GM21786 (cell line): Measurements from ENCODE around the gene SMAD3.

Source experiments
- ATAC-seq: cut with Tn5 transposase; IDR thresholded peaks from one replicate; pipeline ENCODE4 v1.9.1; 2021; ENCODE audit not compliant: unreplicated experiment

SMAD3 gene

DNA sequence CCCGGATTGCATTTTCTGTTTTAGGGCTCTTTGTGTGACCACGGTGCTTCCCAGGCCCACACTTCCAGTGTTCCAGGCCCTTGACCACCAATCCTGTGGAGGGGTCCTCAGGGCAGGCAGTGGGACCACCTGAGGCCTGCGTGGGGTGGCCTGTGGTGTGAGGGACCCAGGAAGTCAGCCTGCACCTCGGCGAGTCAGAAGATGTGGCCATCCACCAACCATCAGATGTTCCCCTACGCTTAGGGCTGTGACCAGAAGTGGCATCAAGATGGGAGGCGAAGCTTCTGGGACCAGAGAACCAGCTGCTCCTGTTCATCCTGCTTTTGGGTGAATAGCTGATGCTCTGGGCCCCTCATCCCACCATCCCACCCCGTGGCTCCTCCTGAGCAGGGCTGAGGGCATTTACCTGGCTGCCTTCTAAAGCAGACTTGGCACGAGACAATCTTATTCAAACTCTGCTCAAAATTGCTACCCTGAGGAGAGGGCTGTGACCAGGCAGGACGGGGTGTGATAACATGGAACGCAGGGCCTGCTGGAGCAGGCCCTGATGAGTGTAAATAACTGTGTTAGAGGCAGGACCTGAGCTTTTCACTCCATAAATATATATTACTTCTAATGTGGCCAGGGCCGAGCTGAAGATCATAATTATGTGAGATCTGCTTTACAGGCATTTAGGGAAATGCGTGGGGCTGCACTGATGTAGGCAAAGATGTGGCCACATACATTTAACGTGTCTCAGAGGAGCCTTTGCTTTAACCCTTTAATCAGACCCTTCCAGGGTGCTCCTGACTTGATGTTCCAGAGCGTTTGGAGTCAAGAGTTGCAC is 28.8 kb downstream of the SMAD3 start:
- ATAC-seq = no peak

DNA sequence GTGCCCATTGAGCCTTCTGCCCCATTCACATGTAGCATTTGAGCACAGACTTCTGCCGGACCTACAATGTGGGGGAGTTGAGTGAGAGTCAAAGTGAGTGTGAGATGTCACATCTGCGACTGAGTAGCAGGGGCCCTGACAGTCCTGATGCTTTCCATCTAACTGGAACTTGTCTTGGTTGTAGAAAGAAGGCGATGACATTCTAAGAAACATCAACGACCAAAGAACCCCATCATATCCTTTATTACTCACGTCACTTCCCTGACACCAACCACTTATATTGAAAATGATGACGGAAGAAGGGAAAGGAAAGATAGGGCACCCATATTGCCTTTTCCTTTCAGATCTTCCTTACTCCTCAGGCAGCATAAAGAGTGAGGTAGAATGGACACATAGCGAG is 30.5 kb downstream of the SMAD3 start:
- no peak for ATAC-seq

DNA sequence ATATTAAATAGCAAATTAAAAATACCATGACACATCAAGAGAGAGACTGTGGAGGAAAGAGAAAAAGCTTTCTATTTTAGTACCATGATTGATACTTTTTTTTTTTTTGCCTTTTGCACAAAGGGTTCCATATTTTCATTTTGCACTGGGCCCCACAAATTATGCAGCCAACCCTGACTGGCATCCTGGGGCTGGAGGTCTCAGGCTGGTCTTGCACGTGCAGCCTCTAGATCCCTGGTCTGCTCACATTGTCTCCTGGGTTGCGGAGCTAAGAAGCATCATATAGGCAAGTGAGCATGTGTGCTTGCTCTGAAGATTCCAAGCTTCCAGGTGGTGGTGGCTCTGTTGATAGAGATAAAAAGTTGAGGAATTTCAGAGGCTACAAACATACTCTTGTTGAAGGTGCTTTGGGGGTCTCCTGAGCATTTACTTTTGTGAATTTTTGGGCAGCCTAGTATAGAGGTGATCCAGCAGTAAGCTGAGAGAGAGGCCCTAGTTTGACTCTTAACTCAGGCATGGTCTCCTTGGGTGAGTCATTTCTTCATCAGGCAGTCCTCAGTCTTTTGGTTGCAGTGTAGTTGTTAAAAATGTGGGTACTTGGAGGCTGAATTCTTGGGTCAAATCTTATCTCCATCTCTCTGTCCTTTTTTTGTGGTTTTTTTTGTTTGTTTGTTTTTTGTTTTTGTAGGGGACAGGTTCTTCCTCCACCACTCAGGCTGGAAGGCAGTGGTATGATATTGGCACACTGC is 31.3 kb downstream of the SMAD3 start:
- no peak for ATAC-seq

DNA sequence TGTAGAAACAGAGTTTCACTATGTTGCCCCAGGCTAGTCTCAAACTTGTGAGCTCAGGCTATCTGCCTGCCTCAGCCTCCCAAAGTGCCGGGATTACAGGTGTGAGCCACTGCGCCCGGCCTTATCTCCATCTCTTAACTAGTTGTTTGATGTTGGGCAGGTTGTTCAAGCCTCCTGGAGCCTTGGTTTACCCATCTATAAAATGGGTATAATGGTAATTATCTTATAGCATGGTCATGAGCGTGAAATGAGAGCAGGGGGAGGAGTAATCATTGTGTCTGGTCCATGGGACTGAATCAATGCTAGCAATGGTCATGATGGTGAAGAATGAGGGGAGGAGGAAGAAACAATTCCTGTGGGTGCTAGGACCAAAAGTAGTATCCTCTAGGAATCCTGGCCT is 32.0 kb downstream of the SMAD3 start:
- no peak for ATAC-seq

DNA sequence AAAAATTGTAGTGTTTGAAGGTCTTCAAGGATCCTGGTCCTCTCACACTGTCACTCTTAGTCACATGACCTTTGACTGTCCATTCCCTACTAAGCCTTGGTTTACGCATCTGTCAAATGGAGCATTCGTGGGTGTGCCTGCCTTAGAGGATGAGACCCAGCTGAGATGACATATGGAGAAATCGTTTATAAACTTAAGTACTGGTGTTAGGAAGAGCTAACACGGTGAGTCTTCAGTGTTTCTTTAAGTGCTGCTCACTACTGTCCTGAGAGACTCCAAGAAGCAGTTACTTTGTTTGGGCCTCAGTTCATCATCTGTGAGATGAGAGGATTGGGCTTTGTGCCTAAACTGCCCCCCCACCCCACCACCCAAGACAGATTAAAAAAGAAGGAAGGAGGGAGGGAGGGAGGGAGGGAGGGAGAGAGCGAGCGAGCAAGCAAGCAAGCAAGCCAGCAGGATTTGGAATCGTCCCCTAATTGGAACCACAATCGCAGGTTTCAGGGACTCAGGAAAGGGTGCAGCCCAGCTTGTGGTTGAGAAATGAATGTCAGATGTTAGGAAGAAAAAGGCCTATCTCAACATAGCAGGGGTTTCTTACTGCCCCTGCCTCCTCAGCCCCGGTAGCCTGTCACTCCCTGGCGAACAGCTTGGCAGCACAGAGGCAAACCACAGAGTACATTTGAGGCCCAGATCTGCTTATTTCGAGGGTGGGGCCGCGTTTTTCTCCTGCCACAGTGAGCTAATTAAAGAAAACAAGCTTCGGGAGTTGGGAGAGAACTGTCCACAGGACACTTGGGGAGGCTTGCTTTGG is 32.7 kb downstream of the SMAD3 start:
- no peak for ATAC-seq

DNA sequence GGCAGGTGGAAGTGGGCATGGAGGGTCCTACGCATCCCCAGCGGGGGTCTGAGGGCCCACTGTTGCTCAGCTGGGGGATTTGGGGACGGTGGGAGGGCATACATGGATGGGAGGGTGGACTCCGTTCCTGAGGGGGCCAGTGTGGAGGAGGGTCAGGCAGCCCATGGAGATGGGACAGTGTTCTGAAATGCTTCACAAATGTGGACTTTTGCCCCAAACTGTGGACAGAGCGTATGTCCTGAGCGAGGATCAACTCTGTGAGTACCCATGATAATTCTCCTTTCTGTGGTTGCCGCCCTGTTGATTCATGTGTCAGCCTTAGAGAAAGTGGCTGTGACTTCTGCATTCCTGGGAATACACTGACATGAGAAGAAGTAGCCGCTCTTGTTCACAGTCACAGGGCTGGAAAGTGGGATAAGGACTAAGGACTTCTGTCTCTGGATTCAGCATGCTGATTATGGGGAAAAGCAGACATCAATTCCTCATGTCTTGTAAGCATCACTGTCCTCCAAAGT is 33.4 kb downstream of the SMAD3 start:
- ATAC-seq = no peak

DNA sequence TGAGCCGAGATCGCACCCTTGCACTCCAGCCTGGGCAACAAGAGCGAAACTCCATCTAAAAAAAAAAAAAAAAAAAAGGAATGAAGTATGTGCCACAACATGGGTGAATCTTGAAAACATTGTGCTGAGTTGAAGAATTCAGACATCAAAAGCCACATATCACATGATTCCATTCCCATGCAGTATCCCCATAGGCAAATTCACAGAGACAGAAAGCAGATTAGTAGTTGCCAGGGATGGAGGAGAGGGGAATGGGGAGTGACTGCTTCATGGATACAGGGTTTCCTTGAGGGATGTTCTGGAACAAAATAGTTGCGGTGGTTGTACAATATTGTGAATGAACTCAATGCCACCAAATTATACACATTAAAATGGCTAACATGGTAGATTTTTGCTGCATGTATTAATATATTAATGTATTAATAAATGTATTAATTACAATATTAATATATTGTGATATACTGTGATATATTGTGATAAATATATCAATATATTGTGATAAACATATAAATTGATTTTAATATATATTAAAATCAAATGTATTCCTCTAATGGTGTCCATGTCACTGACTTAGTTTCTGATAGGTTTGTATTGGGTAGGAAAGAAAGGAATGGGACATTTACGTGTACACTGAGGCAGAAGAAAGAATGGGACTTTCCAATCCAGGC is 34.9 kb downstream of the SMAD3 start:
- ATAC-seq = no peak

DNA sequence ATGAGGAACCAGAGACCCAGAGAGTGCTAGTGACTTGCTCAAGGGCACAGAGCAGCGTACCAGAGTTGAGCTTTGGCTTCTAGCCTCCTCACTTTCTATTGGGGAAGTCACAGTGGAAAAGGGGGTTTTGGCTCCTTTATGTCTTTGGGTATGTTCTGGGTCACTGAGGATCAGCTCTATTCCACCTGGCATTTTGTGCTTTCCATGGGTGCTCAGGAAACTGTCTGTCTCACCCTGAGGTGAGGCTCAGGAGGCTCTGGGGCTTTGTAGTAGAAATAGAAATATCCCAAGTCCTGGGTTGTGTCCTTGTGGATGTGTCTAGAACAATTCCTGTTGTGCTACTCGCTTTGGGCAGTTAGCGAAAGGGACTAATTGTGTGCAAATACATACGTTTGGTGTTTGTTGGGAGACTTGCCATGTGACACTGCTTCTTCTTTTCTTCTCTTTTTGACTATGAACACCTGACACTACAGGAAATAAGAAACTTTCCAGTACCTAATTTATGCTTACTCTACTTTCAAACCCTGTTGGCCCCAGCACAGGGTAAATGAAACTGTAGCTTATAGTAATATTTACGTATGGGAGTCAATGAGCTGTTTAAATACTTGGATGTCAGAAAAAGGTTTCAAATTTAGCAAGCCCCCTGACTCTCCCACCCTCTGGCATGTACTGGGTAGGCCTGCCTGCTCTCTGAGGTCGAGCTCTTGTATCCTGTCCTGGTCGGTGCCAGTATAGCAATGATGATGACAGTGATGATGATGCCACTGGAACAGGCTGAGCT is 35.6 kb downstream of the SMAD3 start:
- ATAC-seq = peak; percentile 70

DNA sequence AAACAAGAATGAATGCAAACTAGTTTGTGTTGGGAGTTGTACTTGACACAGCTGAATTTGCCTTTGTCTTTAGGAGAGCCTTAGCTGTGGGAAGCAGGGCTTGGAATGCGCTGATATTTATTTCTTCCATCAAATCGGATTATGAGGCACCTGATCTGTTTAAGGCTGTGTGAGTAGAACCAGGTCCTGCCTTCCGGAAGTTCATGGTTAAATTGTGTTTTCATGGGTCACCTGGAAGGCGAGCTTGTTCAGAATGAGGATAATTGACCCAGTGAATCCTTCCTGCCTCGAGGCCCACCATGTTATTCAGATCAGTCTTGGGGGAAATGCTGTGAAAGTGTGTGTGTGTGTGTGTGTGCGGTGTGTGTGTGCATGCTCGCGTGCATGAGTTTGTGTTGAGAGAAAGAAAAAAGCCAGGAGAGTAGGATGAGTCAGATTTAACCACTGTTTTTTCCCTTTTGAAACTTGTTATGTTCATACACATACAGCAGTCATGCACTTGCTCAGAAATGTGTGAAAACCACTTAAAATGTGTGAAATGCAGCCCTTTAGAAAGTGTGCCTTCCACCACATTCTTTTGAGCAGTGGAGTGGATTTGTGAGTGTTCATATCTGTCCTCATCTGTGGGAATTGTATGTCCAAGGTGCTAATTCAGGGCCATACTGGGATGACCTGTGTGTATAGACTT is 36.7 kb downstream of the SMAD3 start:
- peak; percentile 53 for ATAC-seq

DNA sequence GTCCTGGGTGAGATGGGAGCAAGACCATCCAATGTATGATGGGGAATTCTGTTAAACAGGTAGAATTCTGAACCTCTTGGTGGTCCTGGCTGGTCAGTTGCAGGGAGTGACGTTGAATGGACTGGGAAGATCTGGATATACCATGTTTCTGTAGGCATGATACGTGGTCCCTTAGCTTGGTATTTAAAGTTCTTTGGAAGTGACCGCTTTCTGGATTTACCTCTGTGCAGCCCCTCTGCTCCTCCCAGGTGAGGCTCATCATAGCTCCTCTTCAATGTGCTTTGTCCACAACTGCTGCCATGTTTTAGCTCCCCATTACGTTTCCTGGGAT is 37.2 kb downstream of the SMAD3 start:
- no peak for ATAC-seq

DNA sequence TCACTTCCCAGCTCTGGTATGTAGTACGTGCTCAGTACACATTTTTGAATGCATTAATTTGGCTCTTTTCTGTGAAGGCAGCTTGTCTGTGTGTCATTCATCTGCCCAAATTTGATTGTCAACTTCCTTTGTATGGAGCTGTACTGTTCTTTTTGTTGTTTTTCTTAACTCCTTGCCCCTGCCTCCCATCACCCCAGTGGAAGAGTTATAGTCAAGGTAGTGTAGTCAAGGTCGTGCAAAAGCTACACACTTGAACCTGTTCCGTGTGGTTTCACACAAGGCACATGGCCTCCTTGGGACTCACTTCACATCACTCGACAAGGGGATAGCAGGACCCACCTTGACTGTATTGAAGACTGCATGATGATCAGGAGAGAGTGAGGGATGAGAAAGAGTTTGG is 37.6 kb downstream of the SMAD3 start:
- no peak for ATAC-seq

DNA sequence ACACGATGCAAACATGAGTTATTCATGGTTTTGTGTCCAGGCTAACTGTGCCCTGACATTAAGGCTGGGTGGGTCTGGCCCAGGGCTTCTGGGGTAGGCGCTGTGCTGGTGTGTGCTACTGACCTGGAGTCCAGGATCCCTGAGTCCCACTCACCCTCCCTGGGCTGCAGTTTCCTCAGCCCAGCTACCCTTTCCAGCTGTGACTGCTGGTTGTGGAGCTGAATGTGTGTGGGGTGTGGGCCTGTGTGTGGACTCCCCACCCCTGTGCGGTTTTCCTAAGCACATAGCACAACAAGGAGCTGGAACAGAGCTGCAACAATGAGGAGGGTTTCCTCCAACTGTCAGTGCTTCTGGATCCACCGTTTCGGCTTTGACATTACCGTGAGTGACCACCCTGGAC is 38.0 kb downstream of the SMAD3 start:
- ATAC-seq = no peak

DNA sequence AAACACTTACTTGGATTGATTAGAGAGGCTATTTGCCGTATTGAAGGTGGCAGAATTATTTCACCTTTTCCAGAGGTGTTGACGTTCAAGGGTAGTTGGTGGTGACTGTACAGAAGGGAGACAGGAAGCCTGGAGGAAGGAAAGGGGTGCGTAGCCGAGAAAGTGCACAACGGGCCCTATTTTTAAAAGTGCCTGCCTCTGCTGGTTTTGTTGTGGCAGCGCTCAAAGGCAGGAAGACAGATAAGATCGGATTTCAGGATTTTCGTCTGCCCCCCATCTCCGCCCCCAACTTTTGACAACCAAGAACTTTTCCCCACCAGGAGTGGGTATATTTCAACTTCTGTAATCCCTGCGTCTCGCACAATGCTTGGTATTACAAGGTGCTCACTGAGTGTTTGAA is 38.5 kb downstream of the SMAD3 start:
- no peak for ATAC-seq

DNA sequence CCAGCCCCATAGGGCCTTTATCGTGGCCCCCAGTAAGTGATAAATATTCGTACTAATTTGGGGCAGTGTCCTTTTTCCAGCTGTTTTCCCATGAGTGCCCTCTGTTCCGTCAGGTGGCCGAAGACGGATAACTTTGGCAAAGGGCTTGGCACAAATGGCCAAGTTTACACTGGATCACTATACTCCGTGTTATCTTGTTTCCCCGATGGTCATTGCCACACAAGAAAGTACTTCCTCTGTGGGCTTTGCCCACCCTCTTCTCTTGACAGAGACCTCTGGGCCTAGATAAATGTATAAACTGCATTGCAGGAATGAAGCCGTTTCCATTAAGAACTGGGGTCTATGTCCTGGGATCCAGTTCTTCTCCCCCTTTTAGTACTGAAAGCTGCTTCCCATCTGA is 39.1 kb downstream of the SMAD3 start:
- ATAC-seq = no peak

DNA sequence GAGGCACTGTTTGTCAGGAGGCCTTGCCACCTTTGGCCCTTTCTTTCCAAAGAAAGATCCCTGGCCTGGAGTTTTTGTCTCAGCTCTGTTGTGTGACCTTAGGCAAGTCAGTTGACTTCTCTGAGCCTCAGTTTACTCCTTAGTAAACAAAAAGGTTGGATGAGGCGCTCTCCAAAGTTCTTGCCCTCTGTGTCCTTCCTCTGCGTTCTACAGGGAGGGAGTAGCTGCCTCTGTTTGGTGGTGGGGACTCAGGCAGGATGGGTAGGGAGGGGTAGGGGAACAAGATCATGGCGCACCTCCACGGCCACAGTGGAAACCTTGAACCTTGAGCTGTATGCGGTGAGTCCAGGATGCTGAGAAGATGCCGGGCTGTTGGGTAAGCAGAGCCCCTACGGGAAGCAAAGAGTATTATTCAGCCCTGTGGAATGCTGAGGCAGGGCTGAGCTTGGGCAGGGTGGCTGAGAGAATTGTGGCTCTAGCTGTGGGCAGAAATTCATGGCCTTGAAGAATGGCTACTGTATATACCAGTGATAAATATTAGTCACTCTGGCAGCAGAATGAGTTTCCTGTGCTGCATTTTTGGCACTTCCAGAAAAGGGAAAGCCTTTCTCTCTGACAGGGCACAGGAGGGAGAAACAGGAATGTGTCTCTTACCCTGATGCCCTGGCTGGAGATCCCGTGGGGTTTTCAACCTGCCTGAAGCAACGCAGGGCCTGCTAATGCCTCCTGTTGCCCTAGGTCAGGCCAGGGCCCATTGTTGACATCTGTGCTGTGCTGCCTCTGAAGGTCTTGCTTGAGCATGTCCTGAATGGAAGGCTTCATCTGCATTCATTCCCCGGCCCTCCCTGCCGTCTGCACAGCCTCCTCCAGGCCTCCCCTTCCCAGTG is 39.9 kb downstream of the SMAD3 start:
- ATAC-seq = no peak

DNA sequence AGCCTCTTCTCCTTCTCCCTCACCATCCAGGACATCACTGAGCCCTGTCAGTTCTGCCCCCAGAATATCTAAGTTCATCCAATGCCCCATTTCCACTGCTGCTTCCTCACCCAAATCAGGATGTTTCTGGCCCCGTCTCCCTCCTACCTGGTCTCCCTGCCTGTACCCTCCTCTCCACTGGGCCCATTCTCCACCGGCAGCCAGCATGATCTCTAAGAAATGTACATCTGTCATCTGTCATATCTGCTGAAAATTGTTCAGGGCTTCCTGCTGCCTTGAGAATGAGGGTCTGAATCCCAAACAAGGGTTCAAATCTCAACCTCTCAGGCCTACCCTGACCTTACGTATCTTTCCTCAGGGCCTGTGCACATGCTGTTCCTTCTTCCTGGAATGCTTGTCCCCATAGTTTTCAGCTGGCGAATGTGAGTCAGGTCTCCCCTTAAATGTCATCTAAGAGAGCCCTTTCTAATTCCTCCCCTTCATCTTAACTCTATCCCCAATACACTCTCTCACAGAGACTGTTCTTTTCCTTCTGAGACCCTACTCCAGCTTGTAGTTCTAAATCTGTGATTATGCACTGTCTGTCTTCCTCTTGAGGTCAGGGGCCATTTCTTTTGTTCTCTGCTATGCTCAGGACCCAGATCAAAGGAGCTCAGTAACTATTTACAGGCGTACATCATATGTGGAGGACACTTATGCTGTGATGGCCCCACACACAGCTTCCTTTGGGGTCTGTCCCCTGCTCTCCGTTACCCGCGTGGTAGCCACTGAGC is 40.8 kb downstream of the SMAD3 start:
- ATAC-seq = no peak

DNA sequence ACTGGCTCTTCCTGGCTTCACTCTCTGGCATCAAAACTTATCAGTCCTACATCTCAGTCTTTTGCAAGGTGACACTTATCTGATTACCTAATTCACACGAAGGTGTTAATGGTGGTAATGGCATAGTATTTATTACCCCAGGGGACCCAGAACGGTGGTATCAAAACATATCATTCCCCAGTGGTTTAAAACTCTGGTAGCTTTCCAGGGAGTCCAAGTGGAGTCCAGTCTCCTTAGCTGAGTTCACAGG is 41.3 kb downstream of the SMAD3 start:
- no peak for ATAC-seq
